ENCODE data around the gene SCYGR1.

- TF ChIP-seq, protein P1, sequence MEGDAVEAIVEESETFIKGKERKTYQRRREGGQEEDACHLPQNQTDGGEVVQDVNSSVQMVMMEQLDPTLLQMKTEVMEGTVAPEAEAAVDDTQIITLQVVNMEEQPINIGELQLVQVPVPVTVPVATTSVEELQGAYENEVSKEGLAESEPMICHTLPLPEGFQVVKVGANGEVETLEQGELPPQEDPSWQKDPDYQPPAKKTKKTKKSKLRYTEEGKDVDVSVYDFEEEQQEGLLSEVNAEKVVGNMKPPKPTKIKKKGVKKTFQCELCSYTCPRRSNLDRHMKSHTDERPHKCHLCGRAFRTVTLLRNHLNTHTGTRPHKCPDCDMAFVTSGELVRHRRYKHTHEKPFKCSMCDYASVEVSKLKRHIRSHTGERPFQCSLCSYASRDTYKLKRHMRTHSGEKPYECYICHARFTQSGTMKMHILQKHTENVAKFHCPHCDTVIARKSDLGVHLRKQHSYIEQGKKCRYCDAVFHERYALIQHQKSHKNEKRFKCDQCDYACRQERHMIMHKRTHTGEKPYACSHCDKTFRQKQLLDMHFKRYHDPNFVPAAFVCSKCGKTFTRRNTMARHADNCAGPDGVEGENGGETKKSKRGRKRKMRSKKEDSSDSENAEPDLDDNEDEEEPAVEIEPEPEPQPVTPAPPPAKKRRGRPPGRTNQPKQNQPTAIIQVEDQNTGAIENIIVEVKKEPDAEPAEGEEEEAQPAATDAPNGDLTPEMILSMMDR (IDR thresholded peaks at IDR 0.05; ENCODE audit: low read depth, low read length, poor library complexity, severe bottlenecking) = peak; percentile 41
- TF ChIP-seq EZH2phosphoT487 (IDR thresholded peaks at IDR 0.05; ENCODE audit: borderline replicate concordance, low read length) = no peak
These were observed 24.0 kb downstream of the SCYGR1 start for GRCh38 chr2:227363756-227364155.

Measured in DOHH2 (cell line).